Neural progenitor cell (in vitro differentiated cells): ENCODE measurements around the gene ADCY4. TPM values are rescaled to one million over a fixed set of nuclear protein-coding genes. Genes with fewer than 3 reads are reported as not detected.

ENCODE experiments used
- DNase-seq: peaks from one replicate; pipeline ENCODE4 v3.0.0-alpha.2; 2016; ENCODE audit warnings: low spot score
- H2AFZ ChIP-seq: fragments of 200-600 bp; sonication (generic); replicated peaks from 2 replicates; pipeline ENCODE4 v1.6.1; 2016; ENCODE audit warnings: antibody characterized with exemption
- H3F3A ChIP-seq: fragments of 200-600 bp; sonication (generic); 2 replicates; pipeline ENCODE4 v1.6.1; 2016; ENCODE audit warnings: antibody characterized with exemption, low read depth
- H3K27ac ChIP-seq: fragments of 200-600 bp; sonication (generic); 2 replicates; pipeline ENCODE4 v1.5.1; 2016; ENCODE audit warnings: mild to moderate bottlenecking
- H3K27me3 ChIP-seq: fragments of 200-600 bp; sonication (generic); 2 replicates; pipeline ENCODE4 v1.6.1; 2016; ENCODE audit warnings: mild to moderate bottlenecking, moderate library complexity
- H3K36me3 ChIP-seq: fragments of 200-600 bp; sonication (generic); 2 replicates; pipeline ENCODE4 v1.5.1; 2016
- H3K4me1 ChIP-seq: fragments of 200-600 bp; sonication (generic); 2 replicates; pipeline ENCODE4 v1.6.1; 2016; ENCODE audit warnings: mixed run types
- H3K4me2 ChIP-seq: fragments of 200-600 bp; sonication (generic); 2 replicates; pipeline ENCODE4 v1.6.1; 2016
- H3K4me3 ChIP-seq: fragments of 200-600 bp; sonication (generic); 2 replicates; pipeline ENCODE4 v1.5.1; 2016
- H3K79me2 ChIP-seq: fragments of 200-600 bp; sonication (generic); 2 replicates; pipeline ENCODE4 v1.6.1; 2016; ENCODE audit warnings: low read depth
- H3K9ac ChIP-seq: fragments of 200-600 bp; sonication (generic); 2 replicates; pipeline ENCODE4 v1.6.1; 2016
- H3K9me3 ChIP-seq: fragments of 200-600 bp; sonication (generic); 2 replicates; pipeline ENCODE4 v1.5.1; 2016; ENCODE audit warnings: low read depth
- H4K20me1 ChIP-seq: fragments of 200-600 bp; sonication (generic); 2 replicates; pipeline ENCODE4 v1.6.1; 2016; ENCODE audit warnings: low read depth
- H3K27ac Mint-ChIP-seq: 3 replicates; pipeline ENCODE4 v1.8.0; 2021; ENCODE audit warnings: mixed read lengths
- H3K27me3 Mint-ChIP-seq: 2 replicates; pipeline ENCODE4 v1.8.0; 2022; ENCODE audit warnings: low read depth, mild to moderate bottlenecking, inconsistent platforms, moderate library complexity, mixed read lengths; ENCODE audit not compliant: insufficient read depth
- H3K36me3 Mint-ChIP-seq: 3 replicates; pipeline ENCODE4 v1.8.0; 2021; ENCODE audit warnings: mixed read lengths
- H3K4me1 Mint-ChIP-seq: 3 replicates; pipeline ENCODE4 v1.8.0; 2021; ENCODE audit warnings: mixed read lengths
- H3K4me3 Mint-ChIP-seq: 3 replicates; pipeline ENCODE4 v1.8.0; 2021; ENCODE audit warnings: mild to moderate bottlenecking, moderate library complexity, mixed read lengths
- H3K9me3 Mint-ChIP-seq: 3 replicates; pipeline ENCODE4 v1.8.0; 2020; ENCODE audit warnings: mixed read lengths
- CTCF ChIP-seq: fragments of 200-600 bp; sonication (generic); IDR thresholded peaks from 2 replicates; pipeline ENCODE4 v1.5.1; 2017; ENCODE audit warnings: antibody characterized with exemption, mild to moderate bottlenecking
- EZH2 ChIP-seq: fragments of 200-600 bp; sonication (generic); IDR thresholded peaks from 2 replicates; pipeline ENCODE4 v1.6.1; 2017; ENCODE audit warnings: antibody characterized with exemption, mild to moderate bottlenecking, moderate library complexity
- EZH2phosphoT487 ChIP-seq: fragments of 200-600 bp; sonication (generic); IDR thresholded peaks from 2 replicates; pipeline ENCODE4 v1.6.1; 2017; ENCODE audit warnings: antibody characterized with exemption
- total RNA-seq: library from RNA; depleted of rRNA; stranded (reverse); fragments of >200 nt; gene quantifications from 2 replicates; pipeline ENCODE4 v1.2.3, GENCODE V29; 2015; ENCODE audit warnings: low replicate concordance

Gene ADCY4
- total RNA-seq, 1 donor from 2014 or later, result not detected

GRCh38 chr14:24337144-24337823 lies 2.4 kb upstream of the ADCY4 start:
- Histone ChIP-seq H3K9me3 (no peaks in the 10 kb centered on the region), H3K4me3 (no peak overlapping the region), H3K27ac (no peak overlapping the region), H3K36me3 (no peaks in the 10 kb centered on the region), H3K9ac (no peak overlapping the region), H2AFZ (no peak overlapping the region), H3K4me1 (peaks cover 11% of the 10 kb centered on the region), H3K4me2 (no peak overlapping the region), H4K20me1 (peaks cover 12% of the 10 kb centered on the region), H3F3A (peaks cover 12% of the 10 kb centered on the region), H3K27me3 (peaks cover 100% of the 10 kb centered on the region), H3K79me2 (no peaks in the 10 kb centered on the region)
- peaks cover 88% of the 10 kb centered on the region for H3K27me3 Mint-ChIP-seq
- peaks cover 11% of the 10 kb centered on the region for H3K4me1 Mint-ChIP-seq
- H3K36me3 Mint-ChIP-seq, result no peaks in the 10 kb centered on the region
- TF ChIP-seq EZH2phosphoT487 (no peak), CTCF (no peak)
- peaks cover 8% of the 10 kb centered on the region for H3K9me3 Mint-ChIP-seq
- no peak overlapping the region for H3K4me3 Mint-ChIP-seq
- H3K27ac Mint-ChIP-seq, result peak overlapping the region; percentile 63
- DNase-seq, result no peak

GRCh38 chr14:24335461-24336171 lies 745 bp upstream of the ADCY4 start:
- Histone ChIP-seq H3K4me2 (no peak overlapping the region), H3K4me3 (no peak overlapping the region)
- DNase-seq, result no peak

GRCh38 chr14:24332268-24332993 lies 2.4 kb downstream of the ADCY4 start:
- Mint-ChIP-seq H3K4me1 (peaks cover 14% of the 10 kb centered on the region), H3K27ac (no peak overlapping the region), H3K27me3 (peaks cover 64% of the 10 kb centered on the region), H3K36me3 (no peaks in the 10 kb centered on the region), H3K9me3 (peaks cover 5% of the 10 kb centered on the region), H3K4me3 (peak overlapping the region; percentile 70)
- Histone ChIP-seq H3K4me3 (peak overlapping the region; percentile 37), H3F3A (peaks cover 22% of the 10 kb centered on the region), H3K9ac (no peak overlapping the region), H4K20me1 (peaks cover 7% of the 10 kb centered on the region), H3K27ac (no peak overlapping the region), H3K4me2 (peak overlapping the region; percentile 75), H3K9me3 (no peaks in the 10 kb centered on the region), H3K36me3 (no peaks in the 10 kb centered on the region), H3K4me1 (peaks cover 4% of the 10 kb centered on the region), H3K79me2 (no peaks in the 10 kb centered on the region), H2AFZ (peak overlapping the region; percentile 78), H3K27me3 (peaks cover 92% of the 10 kb centered on the region)
- peak; percentile 48 for TF ChIP-seq EZH2
- peak; percentile 67 for TF ChIP-seq CTCF
- peak; percentile 14 for TF ChIP-seq EZH2phosphoT487
- DNase-seq, result peak; percentile 81

More at GRCh38 chr14:24335461-24336171, 745 bp upstream of the ADCY4 start:
- Mint-ChIP-seq H3K4me1 (peaks cover 14% of the 10 kb centered on the region), H3K36me3 (no peaks in the 10 kb centered on the region), H3K4me3 (peak overlapping the region; percentile 75), H3K9me3 (peaks cover 8% of the 10 kb centered on the region), H3K27me3 (peaks cover 86% of the 10 kb centered on the region), H3K27ac (no peak overlapping the region)
- Histone ChIP-seq H3K27ac (no peak overlapping the region), H4K20me1 (peaks cover 12% of the 10 kb centered on the region), H3F3A (peaks cover 22% of the 10 kb centered on the region), H3K36me3 (no peaks in the 10 kb centered on the region), H3K9ac (no peak overlapping the region), H2AFZ (no peak overlapping the region), H3K9me3 (no peaks in the 10 kb centered on the region), H3K27me3 (peaks cover 100% of the 10 kb centered on the region), H3K79me2 (no peaks in the 10 kb centered on the region), H3K4me1 (peaks cover 11% of the 10 kb centered on the region)
- TF ChIP-seq EZH2phosphoT487, result no peak
- TF ChIP-seq CTCF, result no peak
- no peak for TF ChIP-seq EZH2
